Endothelial cell of umbilical vein (primary cell): ENCODE measurements around the gene CPED1.

ENCODE experiments used
- EZH2 ChIP-seq: IDR thresholded peaks from 2 replicates; pipeline ENCODE4 v1.6.1; 2012; ENCODE audit warnings: borderline replicate concordance, low read depth, mild to moderate bottlenecking, moderate library complexity, low read length, inconsistent platforms; ENCODE audit not compliant: severe bottlenecking
- MYC ChIP-seq: IDR thresholded peaks from one replicate; pipeline ENCODE4 v1.6.1; 2011; ENCODE audit warnings: mild to moderate bottlenecking, low read depth, low read length
- TF ChIP-seq, protein P1 (sequence below), 2 donors: IDR thresholded peaks; 1 replicate in 1 of 2; 2 replicates in 1 of 2; pipeline ENCODE4 v1.5.1; 2011; ENCODE audit warnings: low read length in 2 of 2, mild to moderate bottlenecking in 2 of 2, moderate library complexity in 2 of 2, control low read depth in 1 of 2, inconsistent platforms in 1 of 2, low read depth in 1 of 2; ENCODE audit not compliant: insufficient read depth in 1 of 2; ENCODE audit errors: extremely low read depth in 1 of 2
- TF ChIP-seq, protein P2 (sequence below): IDR thresholded peaks from 2 replicates; pipeline ENCODE4 v1.6.1; 2011; ENCODE audit not compliant: insufficient read depth, insufficient read length

DNA sequence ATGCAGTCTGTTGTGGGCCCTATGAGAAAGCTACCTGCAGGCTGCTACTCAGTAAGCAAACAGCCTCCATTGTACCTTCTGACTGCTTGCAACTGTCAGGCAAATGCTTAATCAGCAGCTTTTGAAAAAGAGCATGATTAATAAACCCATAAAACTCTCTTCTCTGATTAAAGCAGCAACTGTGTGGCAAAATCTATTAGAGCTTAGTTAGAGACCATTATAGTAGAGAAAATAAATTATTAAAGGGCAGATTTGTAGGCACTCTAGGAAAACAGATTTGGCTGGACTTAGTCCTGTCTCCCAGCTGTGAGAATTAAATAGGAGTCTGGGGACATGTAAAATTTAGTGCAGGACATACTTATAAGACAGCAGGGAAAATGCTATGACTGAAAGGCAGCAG is 207.8 kb downstream of the CPED1 start:
- TF ChIP-seq, protein P1, sequence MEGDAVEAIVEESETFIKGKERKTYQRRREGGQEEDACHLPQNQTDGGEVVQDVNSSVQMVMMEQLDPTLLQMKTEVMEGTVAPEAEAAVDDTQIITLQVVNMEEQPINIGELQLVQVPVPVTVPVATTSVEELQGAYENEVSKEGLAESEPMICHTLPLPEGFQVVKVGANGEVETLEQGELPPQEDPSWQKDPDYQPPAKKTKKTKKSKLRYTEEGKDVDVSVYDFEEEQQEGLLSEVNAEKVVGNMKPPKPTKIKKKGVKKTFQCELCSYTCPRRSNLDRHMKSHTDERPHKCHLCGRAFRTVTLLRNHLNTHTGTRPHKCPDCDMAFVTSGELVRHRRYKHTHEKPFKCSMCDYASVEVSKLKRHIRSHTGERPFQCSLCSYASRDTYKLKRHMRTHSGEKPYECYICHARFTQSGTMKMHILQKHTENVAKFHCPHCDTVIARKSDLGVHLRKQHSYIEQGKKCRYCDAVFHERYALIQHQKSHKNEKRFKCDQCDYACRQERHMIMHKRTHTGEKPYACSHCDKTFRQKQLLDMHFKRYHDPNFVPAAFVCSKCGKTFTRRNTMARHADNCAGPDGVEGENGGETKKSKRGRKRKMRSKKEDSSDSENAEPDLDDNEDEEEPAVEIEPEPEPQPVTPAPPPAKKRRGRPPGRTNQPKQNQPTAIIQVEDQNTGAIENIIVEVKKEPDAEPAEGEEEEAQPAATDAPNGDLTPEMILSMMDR (IDR thresholded peaks at IDR 0.05; ENCODE audit: extremely low read depth in 1 of 2, insufficient read depth in 1 of 2, low read depth in 1 of 2, low read length in 2 of 2) = no peak
- TF ChIP-seq EZH2 (no peak), MYC (no peak)
- TF ChIP-seq, protein P2, sequence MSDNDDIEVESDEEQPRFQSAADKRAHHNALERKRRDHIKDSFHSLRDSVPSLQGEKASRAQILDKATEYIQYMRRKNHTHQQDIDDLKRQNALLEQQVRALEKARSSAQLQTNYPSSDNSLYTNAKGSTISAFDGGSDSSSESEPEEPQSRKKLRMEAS = no peak
